Activated T-cell treated with anti-CD3 and anti-CD28 coated beads for 48 hours (primary cell): Measurements from ENCODE around the gene MPEG1.

Source experiments
- DNase-seq: peaks from one replicate; pipeline ENCODE4 v3.0.0-alpha.2; 2020; ENCODE audit warnings: low read depth

MPEG1 gene

GRCh38 chr11:59171508-59172322 lies 41.0 kb downstream of the MPEG1 start, which contains the start of gene DTX4:
DTX4 (plus strand) TSS chr11:59172132; CDS start chr11:59172596, 464 bp downstream.
- DNase-seq = peak; percentile 85

GRCh38 chr11:59164028-59164427 lies 48.7 kb downstream of the MPEG1 start:
- DNase-seq = no peak
